OCI-M2 (cell line): Measurements from ENCODE around the gene ASIC1.
A peak's percentile ranks its signal among the peaks of the same experiment; 100 is the strongest.
"Not testable (repeated sequence)": the region's sequence is repeated elsewhere in the genome, so short reads cannot be mapped to it uniquely, and the experiment has no call there.

Source experiments
- DNase-seq: peaks from one replicate; lab custom pipeline; 2025; ENCODE audit not compliant: unreplicated experiment; lab: John Stamatoyannopoulos, UW

The ASIC1 gene

DNA sequence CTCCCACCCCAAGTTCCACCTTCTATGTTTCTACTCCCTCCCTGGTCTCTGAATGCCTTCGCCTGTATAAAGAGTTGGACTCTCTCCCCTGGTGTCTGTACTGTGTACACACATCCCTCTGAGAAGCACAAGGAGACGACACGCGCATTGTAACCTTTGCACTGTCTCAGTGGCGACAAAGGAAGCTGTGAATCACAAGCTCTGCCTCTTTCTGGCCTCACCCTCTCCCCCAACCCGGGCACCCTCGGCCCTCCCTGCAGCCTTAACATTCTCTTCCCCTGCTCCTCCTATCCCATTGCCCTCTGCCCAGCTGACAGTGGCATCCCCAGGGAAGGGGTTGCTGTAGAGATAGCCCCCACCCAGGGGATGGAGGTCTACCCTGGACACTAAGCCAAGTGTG lies 25.2 kb downstream of the ASIC1 start:
- no peak for DNase-seq

DNA sequence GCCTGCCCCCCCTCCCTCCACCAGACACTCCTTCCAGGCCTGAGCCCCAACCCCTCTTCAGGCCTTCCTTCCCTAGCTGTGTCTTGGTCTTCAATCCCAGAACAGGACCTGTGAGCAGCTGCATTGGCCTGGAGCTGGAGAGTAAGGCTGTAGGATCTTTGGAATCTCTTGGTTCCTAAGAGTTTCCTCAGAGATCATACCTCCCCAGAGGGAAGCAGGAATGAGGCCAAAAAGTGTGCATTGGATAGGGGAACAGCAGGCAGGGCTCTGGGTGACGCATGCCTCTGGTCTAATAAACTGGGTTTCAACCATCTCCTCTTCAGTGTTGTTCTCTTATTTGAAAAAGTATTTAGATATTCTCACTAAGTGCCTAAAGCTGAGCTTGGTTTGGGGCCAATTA lies 25.9 kb downstream of the ASIC1 start:
- DNase-seq = no peak

GRCh38 chr12:50084409-50084774 lies 27.0 kb downstream of the ASIC1 start:
- not testable (repeated sequence) for DNase-seq

DNA sequence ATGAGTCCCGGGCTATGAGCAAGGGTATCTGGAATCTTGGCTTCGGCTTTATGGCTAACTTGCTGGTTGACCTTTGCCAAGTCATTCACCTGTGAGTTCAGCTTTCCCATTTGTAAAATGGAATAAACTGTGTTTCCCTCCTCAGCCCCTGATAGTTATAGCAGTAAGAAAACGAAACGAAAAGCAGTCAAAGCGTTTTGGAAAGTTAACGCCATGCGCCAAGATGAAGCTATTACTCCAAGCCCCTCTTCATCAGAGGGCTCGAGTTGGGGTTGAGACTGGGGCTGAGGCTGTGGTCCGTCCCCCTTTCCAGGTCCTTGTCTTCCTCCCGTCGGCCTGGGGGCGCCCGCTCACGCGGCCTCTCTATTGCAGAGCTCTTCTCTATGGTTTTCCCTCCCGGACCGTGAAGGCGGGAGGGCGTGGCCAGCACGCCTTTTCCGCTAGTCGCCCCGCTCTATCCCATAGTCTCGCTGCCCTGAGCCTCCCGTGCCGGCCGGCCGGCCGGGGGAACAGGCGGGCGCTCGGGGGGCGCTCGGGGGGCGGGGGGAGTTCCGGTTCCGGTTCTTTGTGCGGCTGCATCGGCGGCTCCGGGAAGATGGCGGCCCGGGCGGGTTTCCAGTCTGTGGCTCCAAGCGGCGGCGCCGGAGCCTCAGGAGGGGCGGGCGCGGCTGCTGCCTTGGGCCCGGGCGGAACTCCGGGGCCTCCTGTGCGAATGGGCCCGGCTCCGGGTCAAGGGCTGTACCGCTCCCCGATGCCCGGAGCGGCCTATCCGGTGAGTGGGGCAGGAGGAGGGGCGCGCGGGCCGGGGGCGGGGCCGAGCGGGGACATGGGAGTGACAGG lies 27.6 kb downstream of the ASIC1 start, which contains the start of gene SMARCD1:
TSS of gene SMARCD1 (plus strand) at position 568 of the 840 bp plus-strand sequence. CDS start at position 596, 28 bp downstream.
- peak; percentile 50 for DNase-seq

- no peak for DNase-seq
These were observed 28.2 kb downstream of the ASIC1 start for GRCh38 chr12:50085615-50086072.

- no peak for DNase-seq
These were observed 28.8 kb downstream of the ASIC1 start for GRCh38 chr12:50086148-50086547.

GRCh38 chr12:50087151-50087550 lies 29.8 kb downstream of the ASIC1 start:
- no peak for DNase-seq

GRCh38 chr12:50087995-50088394 lies 30.6 kb downstream of the ASIC1 start:
- DNase-seq = no peak

- peak; percentile 4 for DNase-seq
These were observed 31.4 kb downstream of the ASIC1 start for GRCh38 chr12:50088577-50089335.

DNA sequence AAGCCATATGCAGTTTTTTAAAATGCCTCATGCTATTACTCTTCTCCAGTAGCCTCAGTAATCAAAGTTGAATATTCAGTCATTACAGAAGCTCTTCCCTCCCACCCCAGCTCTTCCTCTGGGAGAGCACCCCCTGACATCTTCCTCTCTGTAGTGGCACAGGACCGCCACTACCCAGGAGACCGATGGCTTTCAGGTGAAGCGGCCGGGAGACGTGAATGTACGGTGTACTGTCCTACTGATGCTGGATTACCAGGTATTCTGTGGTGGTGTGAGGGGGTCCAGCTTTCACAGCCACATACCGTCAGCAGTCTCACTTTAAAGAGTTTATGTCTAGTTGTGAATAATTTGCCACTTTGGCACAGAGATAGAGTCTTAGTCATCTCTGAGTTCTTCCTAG lies 32.3 kb downstream of the ASIC1 start:
- DNase-seq = no peak

GRCh38 chr12:50090391-50090790 lies 33.0 kb downstream of the ASIC1 start:
- no peak for DNase-seq

- no peak for DNase-seq
These were observed 40.6 kb downstream of the ASIC1 start for GRCh38 chr12:50097952-50098351.

DNA sequence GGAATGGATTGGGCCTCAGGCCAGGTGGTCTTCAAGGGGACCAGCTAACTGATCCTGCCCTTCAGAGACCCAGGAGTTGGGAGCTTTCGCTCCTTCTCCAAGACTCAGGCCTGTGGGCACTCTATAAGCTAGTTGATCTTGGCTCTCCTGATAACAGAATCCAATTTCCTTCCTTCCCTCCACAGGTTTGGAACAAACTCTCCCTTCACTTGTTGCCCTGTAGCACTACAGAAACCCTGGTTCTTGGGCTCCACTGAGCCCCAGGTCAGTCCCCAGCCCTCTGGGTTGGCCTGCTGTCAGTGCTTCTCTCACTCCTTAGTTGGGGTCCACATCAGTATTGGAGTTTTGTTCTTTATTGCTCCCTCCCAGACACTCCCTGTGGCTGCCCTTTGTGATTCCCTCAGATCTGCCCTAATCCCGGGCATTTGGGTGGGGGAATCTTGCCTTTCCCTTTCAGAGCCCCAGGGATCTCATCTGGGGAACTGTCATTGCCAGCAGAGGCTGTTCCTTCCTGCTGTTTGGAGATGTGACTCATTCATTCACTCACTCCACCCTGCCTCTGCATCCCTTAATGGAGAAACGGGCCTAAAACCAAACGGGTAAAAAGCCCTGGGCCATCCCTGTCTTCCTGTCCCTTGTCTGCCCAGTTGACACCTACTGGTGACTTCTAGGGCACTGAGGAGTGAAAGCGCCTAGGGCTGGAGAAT lies 42.1 kb downstream of the ASIC1 start:
- no peak for DNase-seq

- no peak for DNase-seq
These were observed 43.2 kb downstream of the ASIC1 start for GRCh38 chr12:50100561-50100960.

GRCh38 chr12:50101663-50102062 lies 44.3 kb downstream of the ASIC1 start:
- no peak for DNase-seq

- DNase-seq = no peak
These were observed 44.7 kb downstream of the ASIC1 start for GRCh38 chr12:50102131-50102531.

GRCh38 chr12:50102646-50103309 lies 45.4 kb downstream of the ASIC1 start:
- DNase-seq = no peak

DNA sequence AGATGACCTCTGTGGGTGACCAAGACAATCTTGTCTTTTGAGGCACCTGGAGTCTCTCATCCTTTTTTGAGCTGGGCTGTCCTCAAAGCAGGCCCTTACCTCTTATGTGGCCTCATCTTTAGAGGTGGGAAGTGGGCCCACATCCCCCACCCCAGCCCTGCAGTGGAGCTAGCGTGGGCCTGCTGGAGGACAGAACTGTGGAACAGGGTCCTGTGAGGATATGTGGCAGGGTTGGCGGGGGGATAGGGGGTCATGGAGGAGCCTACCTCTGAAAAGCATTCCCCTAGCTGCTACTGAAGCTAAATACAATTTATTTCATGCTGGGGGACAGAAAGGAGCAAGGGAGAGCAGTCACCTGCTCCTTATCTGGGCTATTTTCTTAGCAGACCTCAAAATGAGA lies 46.0 kb downstream of the ASIC1 start:
- DNase-seq = no peak

GRCh38 chr12:50103767-50104321 lies 46.4 kb downstream of the ASIC1 start, which contains the start of gene GPD1:
Gene GPD1, plus strand, starts transcription at chr12:50104008. Its CDS starts 43 bp downstream, at chr12:50104051.
- no peak for DNase-seq
